ENCODE results near the gene FUS. TPM values are rescaled to one million over a fixed set of nuclear protein-coding genes. Genes with fewer than 3 reads are reported as not detected.

Gene FUS
- total RNA-seq, 1 donor from 2014 or later = 346 TPM

DNA sequence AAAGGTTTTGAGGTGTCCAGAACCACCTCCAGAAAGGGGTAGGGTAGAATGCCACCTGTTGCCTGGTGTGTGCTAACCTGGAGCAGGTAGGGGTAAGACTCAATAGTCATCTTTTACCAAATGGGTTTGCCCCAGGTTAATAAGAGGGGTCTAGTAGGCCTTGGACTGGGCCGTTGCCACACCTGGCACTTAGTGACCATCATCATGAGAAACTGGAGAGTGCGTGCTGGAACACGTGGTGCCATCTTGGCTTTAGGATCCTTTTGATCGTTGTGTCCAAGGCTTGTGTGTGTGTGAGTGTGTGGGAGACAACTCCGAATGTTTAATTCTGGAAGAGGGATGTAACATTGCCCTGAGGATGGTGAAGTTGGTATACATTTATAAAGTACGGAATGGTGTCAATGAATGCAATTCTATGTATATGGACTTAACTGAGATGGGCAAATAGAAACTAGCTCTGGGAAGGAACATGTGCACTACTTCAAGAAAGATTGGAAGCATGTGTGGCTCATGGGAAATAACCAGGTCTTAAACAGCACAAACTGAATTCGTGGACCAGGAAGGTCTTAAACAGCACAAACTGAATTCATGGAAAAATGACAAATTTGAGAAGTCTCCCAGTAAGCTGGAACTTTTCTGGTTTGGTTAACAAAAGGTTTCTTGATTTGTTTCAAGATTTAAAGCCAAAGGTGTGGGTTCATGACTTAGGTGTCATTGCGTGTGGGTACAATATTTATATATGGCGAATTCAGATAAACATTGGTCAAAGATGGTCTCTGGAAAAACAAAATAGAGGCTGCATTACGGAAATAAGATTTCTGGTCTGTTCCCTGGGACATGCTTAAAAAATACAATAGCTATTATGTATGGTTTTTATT, 7.2 kb downstream of the FUS start:
- TF ChIP-seq, protein P1, sequence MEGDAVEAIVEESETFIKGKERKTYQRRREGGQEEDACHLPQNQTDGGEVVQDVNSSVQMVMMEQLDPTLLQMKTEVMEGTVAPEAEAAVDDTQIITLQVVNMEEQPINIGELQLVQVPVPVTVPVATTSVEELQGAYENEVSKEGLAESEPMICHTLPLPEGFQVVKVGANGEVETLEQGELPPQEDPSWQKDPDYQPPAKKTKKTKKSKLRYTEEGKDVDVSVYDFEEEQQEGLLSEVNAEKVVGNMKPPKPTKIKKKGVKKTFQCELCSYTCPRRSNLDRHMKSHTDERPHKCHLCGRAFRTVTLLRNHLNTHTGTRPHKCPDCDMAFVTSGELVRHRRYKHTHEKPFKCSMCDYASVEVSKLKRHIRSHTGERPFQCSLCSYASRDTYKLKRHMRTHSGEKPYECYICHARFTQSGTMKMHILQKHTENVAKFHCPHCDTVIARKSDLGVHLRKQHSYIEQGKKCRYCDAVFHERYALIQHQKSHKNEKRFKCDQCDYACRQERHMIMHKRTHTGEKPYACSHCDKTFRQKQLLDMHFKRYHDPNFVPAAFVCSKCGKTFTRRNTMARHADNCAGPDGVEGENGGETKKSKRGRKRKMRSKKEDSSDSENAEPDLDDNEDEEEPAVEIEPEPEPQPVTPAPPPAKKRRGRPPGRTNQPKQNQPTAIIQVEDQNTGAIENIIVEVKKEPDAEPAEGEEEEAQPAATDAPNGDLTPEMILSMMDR (IDR thresholded peaks at IDR 0.05) = no peak
- no peaks in the 10 kb centered on the region for H3K27me3 Mint-ChIP-seq (ENCODE audit: unreplicated experiment)
- H3K27ac Mint-ChIP-seq (ENCODE audit: unreplicated experiment) = no peak overlapping the region
- peaks cover 28% of the 10 kb centered on the region for H3K4me1 Mint-ChIP-seq (ENCODE audit: unreplicated experiment)
- peaks cover 87% of the 10 kb centered on the region for H3K36me3 Mint-ChIP-seq (ENCODE audit: unreplicated experiment)
- H3K9me3 Mint-ChIP-seq (ENCODE audit: unreplicated experiment) = no peaks in the 10 kb centered on the region
- DNase-seq (ENCODE audit: extremely low spot score, unreplicated experiment) = no peak
- no peak overlapping the region for H3K4me3 Mint-ChIP-seq (ENCODE audit: unreplicated experiment)

DNA sequence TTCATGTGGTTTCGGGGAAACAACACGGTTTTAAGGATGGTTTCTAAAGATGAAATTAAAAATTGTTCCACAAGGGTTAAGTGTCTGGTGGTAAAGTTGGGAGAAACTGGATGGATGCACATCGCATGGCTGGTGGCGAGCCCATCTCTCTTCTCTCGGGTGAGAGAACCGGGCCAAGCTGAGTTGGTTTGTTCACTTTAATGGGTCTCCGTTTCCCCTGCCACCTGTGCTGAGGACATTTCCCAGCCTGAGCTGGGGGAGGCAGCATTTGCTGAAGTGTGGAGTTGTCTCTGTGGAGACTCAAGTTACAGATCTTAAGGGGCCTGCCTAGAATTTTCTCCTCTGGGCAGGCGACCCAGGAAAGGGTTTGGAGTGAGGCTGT, 7.9 kb downstream of the FUS start:
- no peak for DNase-seq (ENCODE audit: extremely low spot score, unreplicated experiment)
- TF ChIP-seq, protein P1 (IDR thresholded peaks at IDR 0.05) = no peak
- Mint-ChIP-seq H3K27ac (ENCODE audit: unreplicated experiment) (no peak overlapping the region), H3K4me1 (ENCODE audit: unreplicated experiment) (peaks cover 22% of the 10 kb centered on the region), H3K36me3 (ENCODE audit: unreplicated experiment) (peaks cover 84% of the 10 kb centered on the region), H3K9me3 (ENCODE audit: unreplicated experiment) (no peaks in the 10 kb centered on the region), H3K4me3 (ENCODE audit: unreplicated experiment) (no peak overlapping the region), H3K27me3 (ENCODE audit: unreplicated experiment) (no peaks in the 10 kb centered on the region)

DNA sequence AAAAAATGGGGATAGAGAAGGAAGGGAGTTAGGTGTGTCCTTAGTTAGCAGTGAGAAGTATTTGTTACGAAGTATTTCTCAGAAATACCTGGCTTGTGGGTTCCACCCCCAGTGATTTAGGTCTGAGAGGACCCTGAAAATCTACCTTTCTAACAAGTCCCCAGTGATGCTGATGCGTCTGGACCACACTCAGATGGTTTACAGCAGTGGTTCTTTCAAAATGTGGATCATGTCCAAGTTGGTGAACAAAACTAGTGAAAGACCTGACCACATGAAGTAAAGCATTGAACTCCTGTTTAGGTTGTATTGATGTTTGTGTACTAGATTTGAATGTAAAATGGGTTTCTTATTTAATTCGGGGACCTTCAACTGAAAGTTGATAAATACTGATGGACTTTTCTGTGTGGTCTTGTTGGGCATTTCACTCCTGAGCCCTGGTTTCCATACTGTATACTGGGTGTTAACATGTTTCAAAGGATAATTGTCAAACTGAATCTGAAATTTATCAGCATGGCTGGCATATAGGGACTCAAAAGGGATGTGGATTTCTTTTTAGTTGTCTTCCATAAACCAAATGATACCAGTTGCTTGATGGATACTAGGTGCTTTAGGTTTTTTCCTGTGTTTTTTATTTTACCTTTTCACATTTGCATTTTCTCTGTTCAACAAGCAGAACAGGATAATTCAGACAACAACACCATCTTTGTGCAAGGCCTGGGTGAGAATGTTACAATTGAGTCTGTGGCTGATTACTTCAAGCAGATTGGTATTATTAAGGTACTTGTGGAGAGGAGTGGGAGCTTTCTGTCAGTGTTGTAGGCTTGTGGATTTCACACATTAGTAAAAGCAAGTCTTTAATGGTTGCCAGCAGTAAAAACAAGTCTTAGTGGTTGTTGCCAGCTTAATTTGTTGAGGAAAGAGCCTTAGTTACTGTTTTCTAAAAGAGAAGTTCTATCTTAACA, 8.8 kb downstream of the FUS start:
- no peaks in the 10 kb centered on the region for H3K27me3 Mint-ChIP-seq (ENCODE audit: unreplicated experiment)
- TF ChIP-seq, protein P1 (IDR thresholded peaks at IDR 0.05) = no peak
- no peaks in the 10 kb centered on the region for H3K9me3 Mint-ChIP-seq (ENCODE audit: unreplicated experiment)
- peaks cover 13% of the 10 kb centered on the region for H3K4me1 Mint-ChIP-seq (ENCODE audit: unreplicated experiment)
- H3K36me3 Mint-ChIP-seq (ENCODE audit: unreplicated experiment) = peaks cover 85% of the 10 kb centered on the region
- H3K4me3 Mint-ChIP-seq (ENCODE audit: unreplicated experiment) = no peak overlapping the region
- DNase-seq (ENCODE audit: extremely low spot score, unreplicated experiment) = no peak
- H3K27ac Mint-ChIP-seq (ENCODE audit: unreplicated experiment) = peak overlapping the region; percentile 61

DNA sequence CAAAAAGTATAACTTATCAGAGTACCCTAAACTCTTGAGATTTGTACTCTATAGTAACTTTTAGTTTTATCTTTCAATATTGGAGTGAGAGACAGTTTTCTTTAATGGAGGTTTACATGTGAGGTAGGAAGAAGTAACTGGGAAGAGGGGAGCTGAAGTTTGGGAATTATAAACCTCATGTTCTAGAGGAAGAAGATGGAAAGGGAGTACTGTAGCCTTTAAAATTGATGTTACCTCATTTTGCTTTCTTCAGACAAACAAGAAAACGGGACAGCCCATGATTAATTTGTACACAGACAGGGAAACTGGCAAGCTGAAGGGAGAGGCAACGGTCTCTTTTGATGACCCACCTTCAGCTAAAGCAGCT, 9.5 kb downstream of the FUS start:
- no peak overlapping the region for H3K4me3 Mint-ChIP-seq (ENCODE audit: unreplicated experiment)
- no peaks in the 10 kb centered on the region for H3K27me3 Mint-ChIP-seq (ENCODE audit: unreplicated experiment)
- no peaks in the 10 kb centered on the region for H3K9me3 Mint-ChIP-seq (ENCODE audit: unreplicated experiment)
- H3K27ac Mint-ChIP-seq (ENCODE audit: unreplicated experiment) = peak overlapping the region; percentile 61
- peaks cover 8% of the 10 kb centered on the region for H3K4me1 Mint-ChIP-seq (ENCODE audit: unreplicated experiment)
- DNase-seq (ENCODE audit: extremely low spot score, unreplicated experiment) = no peak
- H3K36me3 Mint-ChIP-seq (ENCODE audit: unreplicated experiment) = peaks cover 87% of the 10 kb centered on the region
- TF ChIP-seq, protein P1 (IDR thresholded peaks at IDR 0.05) = no peak

DNA sequence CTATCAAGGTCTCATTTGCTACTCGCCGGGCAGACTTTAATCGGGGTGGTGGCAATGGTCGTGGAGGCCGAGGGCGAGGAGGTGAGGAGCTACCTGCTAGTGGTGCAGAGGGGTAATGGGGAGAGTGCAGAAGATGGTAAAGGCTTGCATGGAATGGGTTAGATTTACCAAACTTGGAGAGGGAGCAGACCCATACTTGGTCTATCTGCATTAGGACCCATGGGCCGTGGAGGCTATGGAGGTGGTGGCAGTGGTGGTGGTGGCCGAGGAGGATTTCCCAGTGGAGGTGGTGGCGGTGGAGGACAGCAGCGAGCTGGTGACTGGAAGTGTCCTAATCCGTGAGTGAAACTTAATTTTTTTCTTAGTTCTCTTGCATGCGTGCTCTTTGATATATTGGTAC, 10.1 kb downstream of the FUS start:
- H3K9me3 Mint-ChIP-seq (ENCODE audit: unreplicated experiment) = no peaks in the 10 kb centered on the region
- H3K27me3 Mint-ChIP-seq (ENCODE audit: unreplicated experiment) = no peaks in the 10 kb centered on the region
- H3K4me3 Mint-ChIP-seq (ENCODE audit: unreplicated experiment) = no peak overlapping the region
- no peak overlapping the region for H3K27ac Mint-ChIP-seq (ENCODE audit: unreplicated experiment)
- TF ChIP-seq, protein P1 (IDR thresholded peaks at IDR 0.05) = no peak
- peaks cover 6% of the 10 kb centered on the region for H3K4me1 Mint-ChIP-seq (ENCODE audit: unreplicated experiment)
- peaks cover 87% of the 10 kb centered on the region for H3K36me3 Mint-ChIP-seq (ENCODE audit: unreplicated experiment)
- no peak for DNase-seq (ENCODE audit: extremely low spot score, unreplicated experiment)

Measured in osteocyte (in vitro differentiated cells).